ENCODE results near the gene RPP30.

DNA sequence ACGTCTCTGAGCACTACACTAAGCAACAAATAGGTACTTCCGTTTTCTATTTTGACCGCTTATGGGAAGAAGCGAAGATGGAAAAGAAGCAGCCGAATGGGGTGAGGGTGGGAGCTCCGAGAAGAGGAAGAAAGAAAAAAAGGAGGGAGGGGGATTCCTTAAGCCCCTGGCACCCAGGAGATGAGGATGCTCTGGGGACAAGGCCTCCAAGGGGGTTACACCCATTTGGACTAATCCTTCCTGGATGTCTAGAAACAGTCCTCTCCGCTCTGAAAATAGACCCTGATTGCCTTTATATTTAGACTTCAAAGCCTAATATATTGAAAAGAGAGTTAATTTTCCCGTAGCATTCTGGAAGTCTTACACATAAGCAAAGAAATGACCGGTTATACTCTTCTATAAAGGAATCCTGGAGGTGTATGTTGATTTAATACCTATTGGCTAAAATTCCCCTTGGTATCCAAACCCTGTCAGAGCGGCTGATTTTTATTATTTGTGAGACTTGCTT, 13.3 kb upstream of the RPP30 start:
- no peak for TF ChIP-seq CTCF (IDR thresholded peaks at IDR 0.05; ENCODE audit: low read length)
- TF ChIP-seq EZH2 (IDR thresholded peaks at IDR 0.05; ENCODE audit: borderline replicate concordance, low read length): no peak
